Neural cell (in vitro differentiated cells): Measurements from ENCODE around the gene GNE.

Source experiments
- EP300 ChIP-seq: fragments of 450-650 bp; conservative IDR thresholded peaks from 2 replicates; pipeline ENCODE4 v1.6.1; 2014; ENCODE audit warnings: antibody characterized with exemption, mild to moderate bottlenecking, moderate library complexity; ENCODE audit not compliant: poor library complexity, severe bottlenecking
- POLR2AphosphoS5 ChIP-seq: IDR thresholded peaks from 2 replicates; pipeline ENCODE4 v1.6.1; 2012
- SMC3 ChIP-seq: fragments of 450-650 bp; conservative IDR thresholded peaks from 2 replicates; pipeline ENCODE4 v1.6.1; 2014; ENCODE audit warnings: antibody characterized with exemption, mild to moderate bottlenecking, moderate library complexity; ENCODE audit not compliant: poor library complexity
- TF ChIP-seq, protein P1 (sequence below): fragments of 450-650 bp; IDR thresholded peaks from 2 replicates; pipeline ENCODE4 v1.5.1; 2014; ENCODE audit warnings: antibody characterized with exemption, mild to moderate bottlenecking, moderate library complexity; ENCODE audit not compliant: poor library complexity, severe bottlenecking

DNA sequence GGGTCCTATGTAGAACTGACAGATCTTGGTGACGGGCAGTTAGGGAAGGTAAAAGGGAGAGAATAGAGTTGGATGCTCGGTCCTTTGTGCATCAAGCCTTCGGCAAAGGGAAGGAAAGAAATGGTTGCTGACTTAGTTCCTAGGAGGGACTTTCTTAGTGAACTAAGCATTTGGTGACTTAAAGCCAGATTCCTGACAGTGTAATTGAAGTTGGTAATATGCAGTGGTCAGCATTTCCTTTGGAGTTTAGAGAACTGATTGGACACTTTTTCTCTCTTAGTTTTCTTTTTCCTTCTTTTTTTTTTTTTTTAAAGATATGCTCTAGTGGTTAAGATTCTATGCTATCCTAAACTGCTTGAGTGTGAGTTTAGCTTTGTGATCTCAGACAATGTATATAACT lies 65.2 kb downstream of the GNE start:
- TF ChIP-seq POLR2AphosphoS5, result no peak
- TF ChIP-seq, protein P1, sequence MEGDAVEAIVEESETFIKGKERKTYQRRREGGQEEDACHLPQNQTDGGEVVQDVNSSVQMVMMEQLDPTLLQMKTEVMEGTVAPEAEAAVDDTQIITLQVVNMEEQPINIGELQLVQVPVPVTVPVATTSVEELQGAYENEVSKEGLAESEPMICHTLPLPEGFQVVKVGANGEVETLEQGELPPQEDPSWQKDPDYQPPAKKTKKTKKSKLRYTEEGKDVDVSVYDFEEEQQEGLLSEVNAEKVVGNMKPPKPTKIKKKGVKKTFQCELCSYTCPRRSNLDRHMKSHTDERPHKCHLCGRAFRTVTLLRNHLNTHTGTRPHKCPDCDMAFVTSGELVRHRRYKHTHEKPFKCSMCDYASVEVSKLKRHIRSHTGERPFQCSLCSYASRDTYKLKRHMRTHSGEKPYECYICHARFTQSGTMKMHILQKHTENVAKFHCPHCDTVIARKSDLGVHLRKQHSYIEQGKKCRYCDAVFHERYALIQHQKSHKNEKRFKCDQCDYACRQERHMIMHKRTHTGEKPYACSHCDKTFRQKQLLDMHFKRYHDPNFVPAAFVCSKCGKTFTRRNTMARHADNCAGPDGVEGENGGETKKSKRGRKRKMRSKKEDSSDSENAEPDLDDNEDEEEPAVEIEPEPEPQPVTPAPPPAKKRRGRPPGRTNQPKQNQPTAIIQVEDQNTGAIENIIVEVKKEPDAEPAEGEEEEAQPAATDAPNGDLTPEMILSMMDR, result no peak
- TF ChIP-seq SMC3, result no peak
- TF ChIP-seq EP300, result no peak
